Activated CD8-positive, alpha-beta memory T cell treated with anti-CD3 and anti-CD28 coated beads, Interleukin-2, amount 50 U/mL, for 24 hours (primary cell): ENCODE results near the gene SCNN1B.
"Not testable (repeated sequence)": the region's sequence is repeated elsewhere in the genome, so short reads cannot be mapped to it uniquely, and the experiment has no call there.

Source experiments
- DNase-seq: peaks from one replicate; pipeline ENCODE4 v3.0.0-alpha.2; 2020; ENCODE audit errors: extremely low read depth

Gene SCNN1B

DNA sequence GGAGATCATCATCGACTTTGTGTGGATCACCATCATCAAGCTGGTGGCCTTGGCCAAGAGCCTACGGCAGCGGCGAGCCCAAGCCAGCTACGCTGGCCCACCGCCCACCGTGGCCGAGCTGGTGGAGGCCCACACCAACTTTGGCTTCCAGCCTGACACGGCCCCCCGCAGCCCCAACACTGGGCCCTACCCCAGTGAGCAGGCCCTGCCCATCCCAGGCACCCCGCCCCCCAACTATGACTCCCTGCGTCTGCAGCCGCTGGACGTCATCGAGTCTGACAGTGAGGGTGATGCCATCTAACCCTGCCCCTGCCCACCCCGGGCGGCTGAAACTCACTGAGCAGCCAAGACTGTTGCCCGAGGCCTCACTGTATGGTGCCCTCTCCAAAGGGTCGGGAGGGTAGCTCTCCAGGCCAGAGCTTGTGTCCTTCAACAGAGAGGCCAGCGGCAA is 78.4 kb downstream of the SCNN1B start:
- DNase-seq: no peak

- DNase-seq: not testable (repeated sequence)
These were observed 79.6 kb downstream of the SCNN1B start for GRCh38 chr16:23381702-23382101.

GRCh38 chr16:23382279-23382678 is 80.2 kb downstream of the SCNN1B start:
- DNase-seq: no peak

- no peak for DNase-seq
These were observed 81.8 kb downstream of the SCNN1B start for GRCh38 chr16:23383881-23384280.

GRCh38 chr16:23384878-23385277 is 82.8 kb downstream of the SCNN1B start:
- no peak for DNase-seq

- no peak for DNase-seq
These were observed 83.3 kb downstream of the SCNN1B start for GRCh38 chr16:23385441-23385840.

DNA sequence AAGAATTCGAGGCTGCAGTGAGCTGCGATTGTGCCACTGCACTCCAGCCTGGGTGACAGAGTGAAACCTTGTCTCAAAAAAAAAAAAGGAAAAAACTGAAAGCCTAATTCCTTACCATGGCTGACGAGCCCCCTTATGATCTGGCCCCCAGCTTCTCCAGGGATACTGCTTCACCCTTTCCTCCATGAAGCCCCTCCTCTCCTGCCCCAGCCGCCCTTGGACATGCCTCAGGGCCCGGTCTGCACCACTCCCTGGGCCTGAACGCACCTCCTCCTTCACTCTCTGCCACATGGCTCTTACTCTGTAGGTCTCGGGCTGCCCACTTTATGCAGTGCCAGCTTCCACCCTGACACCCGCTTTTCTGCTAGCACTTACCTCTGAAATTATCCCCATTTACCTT is 85.6 kb downstream of the SCNN1B start:
- DNase-seq: no peak

DNA sequence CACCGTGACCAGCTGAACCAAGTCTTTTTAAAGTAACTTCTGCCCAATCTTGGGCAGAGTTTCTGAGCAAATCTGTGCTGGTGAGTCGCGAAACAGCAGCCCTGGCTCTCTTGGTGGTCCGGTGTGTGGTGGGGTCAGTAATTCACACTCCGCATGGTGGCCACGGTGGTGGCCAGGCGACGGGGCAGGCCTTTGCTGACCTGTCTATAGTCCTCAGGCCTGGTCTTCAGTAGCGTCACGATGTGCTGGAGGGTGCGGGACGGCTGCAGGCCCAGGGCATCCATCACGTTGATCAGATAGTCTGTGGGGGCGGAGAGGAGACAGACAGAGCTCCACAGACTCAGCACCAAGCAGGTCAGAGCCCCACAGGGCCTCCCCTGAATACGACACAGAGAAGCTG is 86.7 kb downstream of the SCNN1B start:
- no peak for DNase-seq

DNA sequence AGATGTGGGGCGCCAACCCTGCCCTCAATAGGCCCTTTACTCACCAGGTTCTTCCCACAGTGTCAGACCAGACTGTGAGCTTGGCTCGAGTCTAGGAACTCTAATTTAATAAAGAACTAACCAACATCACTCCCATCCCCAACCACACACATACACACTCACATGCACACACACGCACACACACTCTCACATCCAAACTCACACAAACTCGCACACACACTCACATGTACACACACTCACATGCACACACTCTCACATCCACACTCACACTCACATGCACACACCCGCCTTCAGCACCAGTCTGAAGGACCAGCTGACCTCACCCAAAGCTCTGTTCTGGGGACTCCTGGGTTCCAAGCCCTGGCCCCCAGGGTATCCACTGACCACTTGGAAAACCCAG is 87.1 kb downstream of the SCNN1B start:
- DNase-seq: no peak

GRCh38 chr16:23389936-23390335 is 87.8 kb downstream of the SCNN1B start:
- not testable (repeated sequence) for DNase-seq

- no peak for DNase-seq
These were observed 89.5 kb downstream of the SCNN1B start for GRCh38 chr16:23391381-23392222.

GRCh38 chr16:23392223-23392600 is 90.1 kb downstream of the SCNN1B start:
- no peak for DNase-seq

DNA sequence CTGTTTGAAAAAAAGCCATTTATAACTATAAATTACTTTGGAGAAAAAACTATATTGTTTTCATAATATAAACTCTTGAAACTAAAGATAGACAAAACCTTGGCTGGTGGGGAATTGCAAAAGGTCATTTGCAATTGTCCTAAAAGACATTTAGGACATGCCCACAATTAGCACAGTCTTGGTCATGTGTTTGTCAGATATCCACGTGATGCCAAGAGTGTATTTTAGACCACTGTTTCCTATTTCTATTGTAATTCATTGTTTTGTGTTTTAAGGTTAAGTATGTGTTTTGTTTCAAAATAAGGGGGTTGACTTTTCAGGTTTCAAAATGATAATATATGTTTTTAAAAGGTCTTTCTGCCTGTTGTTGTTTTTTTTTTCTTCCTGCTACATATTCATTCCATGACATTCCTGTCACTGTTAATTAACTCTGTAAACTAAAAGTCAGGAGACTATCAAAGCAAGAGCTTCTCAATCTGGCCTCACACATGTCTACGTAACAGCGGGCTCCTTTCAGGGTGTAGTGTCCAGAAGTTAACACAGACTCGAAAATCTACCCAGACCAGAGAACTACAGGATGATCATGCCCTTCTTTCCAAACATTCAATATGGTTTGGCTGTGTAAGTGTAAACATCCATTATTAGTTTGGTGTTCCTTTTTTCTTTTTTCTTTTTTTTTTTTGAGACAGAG is 92.2 kb downstream of the SCNN1B start:
- no peak for DNase-seq

DNA sequence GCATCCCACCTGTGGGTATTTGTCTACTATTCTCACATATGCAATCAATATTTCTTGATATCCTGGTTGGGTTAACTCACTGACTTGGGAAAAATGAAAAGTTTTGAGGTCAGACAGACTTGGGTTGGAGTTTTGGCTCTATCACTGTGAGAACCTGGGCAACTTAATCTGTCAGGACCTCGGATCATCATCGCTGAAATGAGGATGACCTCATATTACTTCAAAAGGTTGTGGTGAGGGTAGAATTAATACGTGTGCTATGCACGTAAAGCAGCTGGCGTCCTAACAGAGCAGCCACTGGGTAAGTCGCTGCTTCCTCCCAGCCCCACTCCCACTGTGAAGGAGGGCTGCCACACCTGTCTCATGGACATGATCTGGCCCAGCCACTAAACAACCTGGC is 93.6 kb downstream of the SCNN1B start:
- DNase-seq: no peak

DNA sequence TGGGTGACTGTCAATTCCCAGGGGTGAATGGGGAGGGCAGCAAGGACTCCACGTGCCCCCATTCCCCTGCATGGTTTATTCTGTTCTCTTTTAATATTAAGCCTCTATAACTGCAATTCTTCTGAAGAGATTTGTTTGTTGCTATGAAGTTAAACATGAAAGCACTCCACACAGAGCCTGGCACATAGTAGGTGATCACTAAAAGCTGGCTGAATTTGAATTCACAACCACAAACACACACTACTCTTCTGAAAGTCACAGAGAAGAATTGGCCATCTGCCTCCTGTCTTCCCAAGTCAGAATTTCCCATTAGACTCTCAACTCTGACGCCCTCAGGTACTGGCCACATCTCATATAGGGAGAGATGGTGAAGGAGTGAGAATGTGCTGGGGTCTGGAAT is 95.4 kb downstream of the SCNN1B start:
- DNase-seq: no peak

- DNase-seq: no peak
These were observed 97.1 kb downstream of the SCNN1B start for GRCh38 chr16:23398987-23399805.

DNA sequence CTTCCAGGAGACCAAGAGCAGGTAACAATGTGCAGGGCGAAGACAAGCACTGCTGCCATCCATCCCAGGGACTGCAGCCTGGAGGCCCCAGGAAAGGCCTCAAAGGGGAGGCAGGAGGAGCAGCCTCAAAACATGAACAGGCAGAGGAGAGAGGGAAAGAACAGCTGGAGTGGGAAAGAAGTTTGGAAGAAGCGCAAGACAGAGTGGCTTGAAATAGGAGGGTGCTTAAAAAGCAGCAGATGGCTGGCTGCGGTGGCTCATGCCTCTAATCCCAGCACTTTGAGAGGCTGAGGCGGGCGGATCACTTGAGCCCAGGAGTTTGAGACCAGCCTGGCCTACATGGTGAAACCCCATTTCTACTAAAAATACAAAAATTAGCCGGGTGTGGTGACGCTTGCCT is 98.3 kb downstream of the SCNN1B start:
- DNase-seq: not testable (repeated sequence)

DNA sequence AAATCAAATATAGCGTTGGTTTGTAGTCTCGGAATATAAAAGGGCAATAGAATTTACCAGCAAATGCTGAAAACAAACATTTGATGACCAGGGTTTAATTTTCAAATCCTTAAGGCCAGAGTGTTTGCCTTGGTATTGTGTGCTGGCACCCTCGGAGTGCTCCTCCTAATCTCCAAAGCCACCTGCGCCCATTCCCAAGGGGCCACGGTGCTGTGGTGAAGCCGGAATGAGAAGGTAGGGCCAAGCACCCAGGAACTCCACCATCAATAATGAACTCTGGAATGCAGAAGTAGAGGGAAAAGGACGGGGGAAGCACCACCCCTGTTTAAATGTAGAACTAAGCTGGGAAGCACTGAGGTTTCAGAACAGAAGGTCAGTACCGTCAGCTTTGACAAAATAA is 99.0 kb downstream of the SCNN1B start:
- no peak for DNase-seq

GRCh38 chr16:23402100-23402499 is 100.0 kb downstream of the SCNN1B start:
- no peak for DNase-seq

DNA sequence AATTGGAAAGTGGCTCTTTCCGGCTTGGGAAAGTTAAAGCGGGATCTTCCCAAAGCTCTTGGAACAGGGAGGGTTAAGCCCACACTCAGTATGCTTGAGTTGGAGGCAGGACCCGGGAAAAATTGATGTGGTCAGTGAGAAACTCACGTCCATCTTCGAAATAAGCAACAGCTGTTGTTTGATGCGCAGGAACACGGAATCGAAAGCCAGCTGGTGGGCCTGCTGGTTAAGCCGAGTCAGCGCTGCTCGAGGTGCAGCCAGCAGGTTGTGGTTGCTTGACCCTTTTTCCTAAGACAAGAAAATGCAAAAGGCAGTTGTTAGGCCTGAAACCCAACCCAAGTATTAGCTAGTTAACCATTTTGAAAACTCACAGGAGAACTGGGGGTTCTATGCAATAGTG is 101.4 kb downstream of the SCNN1B start:
- no peak for DNase-seq

- no peak for DNase-seq
These were observed 103.9 kb downstream of the SCNN1B start for GRCh38 chr16:23406024-23406423.

- no peak for DNase-seq
These were observed 104.6 kb downstream of the SCNN1B start for GRCh38 chr16:23406546-23407240.
